ENCODE data around the gene SLAMF1. TPM values are rescaled to one million over a fixed set of nuclear protein-coding genes. Genes with fewer than 3 reads are reported as not detected.

The SLAMF1 gene
- total RNA-seq, 6 experiments from 2014 or later: not detected

DNA sequence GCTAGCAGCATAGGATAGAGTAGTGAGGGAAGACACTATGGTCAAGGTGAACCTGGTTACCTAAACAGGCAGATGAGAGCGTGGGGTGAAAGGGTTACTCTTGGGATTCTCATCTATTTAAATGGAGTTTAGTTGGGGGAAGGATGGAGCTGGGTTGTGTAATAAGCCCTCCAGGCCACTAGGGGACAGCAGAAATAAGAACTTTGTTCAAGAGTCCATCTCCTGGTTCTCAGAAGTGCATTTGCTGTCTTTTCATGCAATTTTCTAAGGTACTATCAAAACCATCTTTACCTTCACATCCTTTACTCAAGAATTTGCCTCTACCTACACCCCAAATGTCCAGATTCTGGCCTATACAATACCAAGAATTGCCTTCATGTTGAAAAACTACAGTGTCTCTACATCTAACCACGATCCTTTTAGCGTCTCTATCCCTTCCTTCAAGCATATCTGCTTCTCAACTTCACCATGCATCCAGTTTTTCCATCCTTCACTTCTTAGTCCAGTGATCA lies 28.0 kb downstream of the SLAMF1 start:
- H3K4me3 Mint-ChIP-seq: no peak overlapping the region
- H3K27ac Mint-ChIP-seq: no peak overlapping the region
- TF ChIP-seq, protein P1, sequence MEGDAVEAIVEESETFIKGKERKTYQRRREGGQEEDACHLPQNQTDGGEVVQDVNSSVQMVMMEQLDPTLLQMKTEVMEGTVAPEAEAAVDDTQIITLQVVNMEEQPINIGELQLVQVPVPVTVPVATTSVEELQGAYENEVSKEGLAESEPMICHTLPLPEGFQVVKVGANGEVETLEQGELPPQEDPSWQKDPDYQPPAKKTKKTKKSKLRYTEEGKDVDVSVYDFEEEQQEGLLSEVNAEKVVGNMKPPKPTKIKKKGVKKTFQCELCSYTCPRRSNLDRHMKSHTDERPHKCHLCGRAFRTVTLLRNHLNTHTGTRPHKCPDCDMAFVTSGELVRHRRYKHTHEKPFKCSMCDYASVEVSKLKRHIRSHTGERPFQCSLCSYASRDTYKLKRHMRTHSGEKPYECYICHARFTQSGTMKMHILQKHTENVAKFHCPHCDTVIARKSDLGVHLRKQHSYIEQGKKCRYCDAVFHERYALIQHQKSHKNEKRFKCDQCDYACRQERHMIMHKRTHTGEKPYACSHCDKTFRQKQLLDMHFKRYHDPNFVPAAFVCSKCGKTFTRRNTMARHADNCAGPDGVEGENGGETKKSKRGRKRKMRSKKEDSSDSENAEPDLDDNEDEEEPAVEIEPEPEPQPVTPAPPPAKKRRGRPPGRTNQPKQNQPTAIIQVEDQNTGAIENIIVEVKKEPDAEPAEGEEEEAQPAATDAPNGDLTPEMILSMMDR (IDR thresholded peaks at IDR 0.05): peak; percentile 61
- H3K9me3 Mint-ChIP-seq: no peaks in the 10 kb centered on the region
- H3K36me3 Mint-ChIP-seq (ENCODE audit: low read depth): no peaks in the 10 kb centered on the region
- H3K4me1 Mint-ChIP-seq (ENCODE audit: low read depth): no peaks in the 10 kb centered on the region; the same call in 1 of the 2 replicates
- H3K27me3 Mint-ChIP-seq (ENCODE audit: insufficient read depth): peaks cover 7% of the 10 kb centered on the region; the same call in 1 of the 2 replicates
- DNase-seq: no peak

DNA sequence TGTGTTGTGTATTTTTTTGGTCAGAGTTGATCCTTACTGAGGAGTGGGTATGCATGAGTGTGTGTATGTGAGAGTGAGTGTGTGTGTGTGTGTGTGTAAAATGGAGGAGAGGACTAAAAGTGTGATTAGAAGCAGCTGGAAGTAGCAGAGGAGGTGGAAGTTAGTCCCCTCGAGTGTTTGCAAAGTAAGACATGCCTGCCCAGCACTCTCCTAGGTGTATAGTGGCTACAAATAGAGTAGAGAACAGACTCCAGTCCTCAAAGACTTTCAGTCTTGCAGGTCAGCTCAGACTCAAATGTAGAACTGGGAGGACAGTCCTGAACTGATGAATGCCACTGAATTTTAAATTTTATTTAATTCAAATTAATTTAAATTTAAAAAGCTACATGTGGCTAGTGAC lies 28.5 kb downstream of the SLAMF1 start:
- Mint-ChIP-seq H3K27ac (no peak overlapping the region), H3K27me3 (ENCODE audit: insufficient read depth) (peaks cover 10% of the 10 kb centered on the region; the same call in 1 of the 2 replicates), H3K4me1 (ENCODE audit: low read depth) (no peaks in the 10 kb centered on the region; the same call in 1 of the 2 replicates), H3K4me3 (no peak overlapping the region), H3K9me3 (no peaks in the 10 kb centered on the region), H3K36me3 (ENCODE audit: low read depth) (no peaks in the 10 kb centered on the region)
- no peak for DNase-seq
- TF ChIP-seq, protein P1 (IDR thresholded peaks at IDR 0.05): no peak

DNA sequence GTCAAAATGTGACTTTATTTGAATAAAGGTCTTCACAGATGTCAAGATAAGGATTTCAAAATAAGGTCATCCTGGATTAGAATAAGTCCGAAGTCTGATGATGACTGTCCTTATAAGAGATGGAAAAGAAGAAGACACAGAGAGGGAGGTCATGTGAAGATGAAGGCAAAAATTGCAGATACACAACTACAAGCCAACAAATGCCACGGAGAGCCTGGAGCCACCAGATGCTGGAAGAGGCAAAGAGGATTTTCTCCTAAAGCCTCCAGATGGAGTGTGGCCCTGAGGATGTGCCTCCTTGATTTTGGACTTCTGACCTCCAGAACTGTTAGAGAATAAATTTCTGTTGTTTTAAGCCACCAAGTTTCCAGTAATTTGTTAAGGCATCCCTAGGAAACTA lies 31.2 kb downstream of the SLAMF1 start:
- peaks cover 16% of the 10 kb centered on the region for H3K27me3 Mint-ChIP-seq (ENCODE audit: insufficient read depth)
- no peak overlapping the region for H3K4me3 Mint-ChIP-seq
- no peak overlapping the region for H3K27ac Mint-ChIP-seq

DNA sequence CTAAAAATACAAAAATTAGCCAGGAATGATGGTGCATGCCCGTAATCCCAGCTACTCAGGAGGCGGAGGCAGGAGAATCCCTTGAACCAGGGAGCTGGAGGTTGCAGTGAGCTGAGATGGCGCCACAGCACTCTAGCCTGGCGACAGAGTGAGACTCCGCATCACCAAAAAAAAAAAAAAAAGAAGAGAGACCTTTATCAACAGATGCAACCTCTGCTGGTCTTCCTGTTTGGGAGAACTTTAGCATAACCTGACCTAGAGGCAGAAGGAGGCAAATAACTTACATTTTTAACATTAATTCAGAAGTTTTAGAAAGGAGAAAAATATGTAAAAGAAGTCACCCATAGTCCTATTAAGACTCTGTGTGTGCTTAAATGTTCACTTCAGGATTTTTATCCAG lies 32.4 kb downstream of the SLAMF1 start:
- TF ChIP-seq, protein P1 (IDR thresholded peaks at IDR 0.05): no peak
- H3K4me1 Mint-ChIP-seq (ENCODE audit: low read depth): no peaks in the 10 kb centered on the region
- no peaks in the 10 kb centered on the region for H3K9me3 Mint-ChIP-seq
- no peak overlapping the region for H3K27ac Mint-ChIP-seq
- no peak for DNase-seq
- peaks cover 16% of the 10 kb centered on the region for H3K27me3 Mint-ChIP-seq (ENCODE audit: insufficient read depth)
- H3K4me3 Mint-ChIP-seq: no peak overlapping the region
- H3K36me3 Mint-ChIP-seq (ENCODE audit: low read depth): no peaks in the 10 kb centered on the region

More for the DNA sequence above, 31.2 kb downstream of the SLAMF1 start:
- TF ChIP-seq, protein P1 (IDR thresholded peaks at IDR 0.05): no peak
- Mint-ChIP-seq H3K4me1 (ENCODE audit: low read depth) (no peaks in the 10 kb centered on the region), H3K9me3 (no peaks in the 10 kb centered on the region), H3K36me3 (ENCODE audit: low read depth) (no peaks in the 10 kb centered on the region)
- no peak for DNase-seq

DNA sequence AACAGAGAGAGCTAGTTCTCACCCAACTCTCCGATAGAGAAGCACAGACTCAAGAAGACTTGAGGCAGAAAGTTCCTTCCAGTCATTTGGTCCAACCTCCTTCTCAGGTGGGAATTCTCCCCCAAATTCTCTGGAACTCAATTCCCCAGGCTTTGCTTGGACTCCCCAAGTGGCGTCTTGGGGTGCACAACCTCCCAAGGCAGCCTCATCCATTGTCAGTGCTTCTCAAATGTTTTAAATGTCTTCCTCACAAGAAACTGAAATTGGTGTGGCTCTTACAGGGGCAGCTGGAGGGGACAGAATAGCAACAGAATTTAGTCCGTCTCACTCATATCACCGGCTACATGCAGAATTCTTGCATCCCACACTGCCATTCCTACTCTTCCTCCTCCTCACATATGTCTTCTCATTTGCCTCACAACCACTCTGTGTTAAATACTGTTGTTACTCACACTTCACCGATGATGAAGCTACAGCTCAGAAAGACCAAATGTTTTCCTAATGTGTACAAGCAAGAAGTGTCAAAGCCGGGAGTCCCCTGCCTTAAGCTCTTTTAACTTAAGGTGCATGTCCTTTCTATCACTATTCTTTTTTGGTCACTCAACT lies 34.1 kb downstream of the SLAMF1 start:
- Mint-ChIP-seq H3K4me1 (ENCODE audit: low read depth) (no peaks in the 10 kb centered on the region), H3K36me3 (ENCODE audit: low read depth) (no peaks in the 10 kb centered on the region), H3K9me3 (no peaks in the 10 kb centered on the region), H3K27ac (no peak overlapping the region), H3K4me3 (no peak overlapping the region), H3K27me3 (ENCODE audit: insufficient read depth) (peaks cover 18% of the 10 kb centered on the region)
- TF ChIP-seq, protein P1 (IDR thresholded peaks at IDR 0.05): no peak
- DNase-seq: no peak
